ENCODE measurements around the gene TMEM31.

The TMEM31 gene

GRCh38 chrX:103710609-103711008 is at the start of gene TMEM31:
TMEM31 (plus strand) TSS chrX:103710909; CDS start chrX:103712259, 1,350 bp downstream.
- Histone ChIP-seq H3K4me1 (ENCODE audit: control insufficient read depth, insufficient read depth, low read length) (no peaks in the 10 kb centered on the region), H3K9ac (ENCODE audit: low read length) (no peak within 1 kb of the TSS), H3K27ac (ENCODE audit: low read depth, low read length) (no peak within 1 kb of the TSS), H3K4me3 (ENCODE audit: low read length) (no peak within 1 kb of the TSS), H3K36me3 (ENCODE audit: control insufficient read depth, insufficient read depth, low read length) (no peaks in the 10 kb centered on the region), H3K27me3 (ENCODE audit: control insufficient read depth, insufficient read depth, low read length) (no peaks in the 10 kb centered on the region)

GRCh38 chrX:103663981-103664762 is 46.5 kb upstream of the TMEM31 start:
- no peaks in the 10 kb centered on the region for H3K4me1 ChIP-seq (ENCODE audit: control insufficient read depth, insufficient read depth, low read length)
- no peak overlapping the region for H3K4me3 ChIP-seq (ENCODE audit: low read length)
- no peak overlapping the region for H3K9ac ChIP-seq (ENCODE audit: low read length)
- no peaks in the 10 kb centered on the region for H3K27me3 ChIP-seq (ENCODE audit: control insufficient read depth, insufficient read depth, low read length)
- H3K27ac ChIP-seq (ENCODE audit: low read depth, low read length): no peak overlapping the region
- H3K36me3 ChIP-seq (ENCODE audit: control insufficient read depth, insufficient read depth, low read length): no peaks in the 10 kb centered on the region

GRCh38 chrX:103666202-103667107 is 44.3 kb upstream of the TMEM31 start:
- Histone ChIP-seq H3K27me3 (ENCODE audit: control insufficient read depth, insufficient read depth, low read length) (no peaks in the 10 kb centered on the region), H3K9ac (ENCODE audit: low read length) (no peak overlapping the region), H3K4me3 (ENCODE audit: low read length) (no peak overlapping the region), H3K4me1 (ENCODE audit: control insufficient read depth, insufficient read depth, low read length) (no peaks in the 10 kb centered on the region), H3K27ac (ENCODE audit: low read depth, low read length) (no peak overlapping the region), H3K36me3 (ENCODE audit: control insufficient read depth, insufficient read depth, low read length) (no peaks in the 10 kb centered on the region)

GRCh38 chrX:103669745-103670144 is 41.0 kb upstream of the TMEM31 start:
- no peaks in the 10 kb centered on the region for H3K36me3 ChIP-seq (ENCODE audit: control insufficient read depth, insufficient read depth, low read length)
- no peak overlapping the region for H3K9ac ChIP-seq (ENCODE audit: low read length)
- peaks cover 2% of the 10 kb centered on the region for H3K27me3 ChIP-seq (ENCODE audit: control insufficient read depth, insufficient read depth, low read length)
- no peak overlapping the region for H3K27ac ChIP-seq (ENCODE audit: low read depth, low read length)
- H3K4me3 ChIP-seq (ENCODE audit: low read length): no peak overlapping the region
- H3K4me1 ChIP-seq (ENCODE audit: control insufficient read depth, insufficient read depth, low read length): no peaks in the 10 kb centered on the region

- Histone ChIP-seq H3K36me3 (ENCODE audit: control insufficient read depth, insufficient read depth, low read length) (peaks cover 5% of the 10 kb centered on the region), H3K9ac (ENCODE audit: low read length) (no peak overlapping the region), H3K27ac (ENCODE audit: low read depth, low read length) (no peak overlapping the region), H3K4me3 (ENCODE audit: low read length) (no peak overlapping the region), H3K27me3 (ENCODE audit: control insufficient read depth, insufficient read depth, low read length) (peaks cover 2% of the 10 kb centered on the region), H3K4me1 (ENCODE audit: control insufficient read depth, insufficient read depth, low read length) (no peaks in the 10 kb centered on the region)
Measured at GRCh38 chrX:103674531-103675454, 35.9 kb upstream of the TMEM31 start.

- Histone ChIP-seq H3K4me3 (ENCODE audit: low read length) (no peak overlapping the region), H3K4me1 (ENCODE audit: control insufficient read depth, insufficient read depth, low read length) (no peaks in the 10 kb centered on the region), H3K27me3 (ENCODE audit: control insufficient read depth, insufficient read depth, low read length) (peaks cover 2% of the 10 kb centered on the region), H3K27ac (ENCODE audit: low read depth, low read length) (no peak overlapping the region), H3K36me3 (ENCODE audit: control insufficient read depth, insufficient read depth, low read length) (peaks cover 7% of the 10 kb centered on the region), H3K9ac (ENCODE audit: low read length) (no peak overlapping the region)
Measured at GRCh38 chrX:103678199-103678993, 32.3 kb upstream of the TMEM31 start.

GRCh38 chrX:103681443-103681842 is 29.3 kb upstream of the TMEM31 start:
- H3K27ac ChIP-seq (ENCODE audit: low read depth, low read length): no peak overlapping the region
- no peaks in the 10 kb centered on the region for H3K27me3 ChIP-seq (ENCODE audit: control insufficient read depth, insufficient read depth, low read length)
- peaks cover 10% of the 10 kb centered on the region for H3K36me3 ChIP-seq (ENCODE audit: control insufficient read depth, insufficient read depth, low read length)
- no peak overlapping the region for H3K9ac ChIP-seq (ENCODE audit: low read length)
- H3K4me1 ChIP-seq (ENCODE audit: control insufficient read depth, insufficient read depth, low read length): no peaks in the 10 kb centered on the region
- H3K4me3 ChIP-seq (ENCODE audit: low read length): no peak overlapping the region

- Histone ChIP-seq H3K27ac (ENCODE audit: low read depth, low read length) (peak overlapping the region; percentile 97), H3K36me3 (ENCODE audit: control insufficient read depth, insufficient read depth, low read length) (peaks cover 5% of the 10 kb centered on the region), H3K9ac (ENCODE audit: low read length) (no peak overlapping the region), H3K4me1 (ENCODE audit: control insufficient read depth, insufficient read depth, low read length) (no peaks in the 10 kb centered on the region), H3K4me3 (ENCODE audit: low read length) (peak overlapping the region; percentile 80), H3K27me3 (ENCODE audit: control insufficient read depth, insufficient read depth, low read length) (peaks cover 3% of the 10 kb centered on the region)
Measured at GRCh38 chrX:103685396-103685795, 25.3 kb upstream of the TMEM31 start.

- H3K4me3 ChIP-seq (ENCODE audit: low read length): peak within 1 kb of the TSS; percentile 86
- peak within 1 kb of the TSS; percentile 97 for H3K27ac ChIP-seq (ENCODE audit: low read depth, low read length)
Measured at GRCh38 chrX:103686199-103687072, 24.3 kb upstream of the TMEM31 start, which contains the start of gene MORF4L2. MORF4L2 (minus strand) TSS chrX:103686699; CDS start chrX:103677027, 9,672 bp downstream.

GRCh38 chrX:103687073-103687695 is 23.5 kb upstream of the TMEM31 start:
- H3K27me3 ChIP-seq (ENCODE audit: control insufficient read depth, insufficient read depth, low read length): peaks cover 3% of the 10 kb centered on the region
- peaks cover 3% of the 10 kb centered on the region for H3K36me3 ChIP-seq (ENCODE audit: control insufficient read depth, insufficient read depth, low read length)
- H3K4me3 ChIP-seq (ENCODE audit: low read length): peak overlapping the region; percentile 86
- H3K4me1 ChIP-seq (ENCODE audit: control insufficient read depth, insufficient read depth, low read length): no peaks in the 10 kb centered on the region
- peak overlapping the region; percentile 97 for H3K27ac ChIP-seq (ENCODE audit: low read depth, low read length)
- H3K9ac ChIP-seq (ENCODE audit: low read length): peak overlapping the region; percentile 83

More at GRCh38 chrX:103686199-103687072, 24.3 kb upstream of the TMEM31 start, which contains the start of gene MORF4L2:
- Histone ChIP-seq H3K4me1 (ENCODE audit: control insufficient read depth, insufficient read depth, low read length) (no peaks in the 10 kb centered on the region), H3K27me3 (ENCODE audit: control insufficient read depth, insufficient read depth, low read length) (peaks cover 3% of the 10 kb centered on the region), H3K9ac (ENCODE audit: low read length) (peak within 1 kb of the TSS; percentile 83), H3K36me3 (ENCODE audit: control insufficient read depth, insufficient read depth, low read length) (peaks cover 3% of the 10 kb centered on the region)

Data from rectal smooth muscle tissue (tissue), 1 donor.